ENCODE data around the gene TBC1D22A.

DNA sequence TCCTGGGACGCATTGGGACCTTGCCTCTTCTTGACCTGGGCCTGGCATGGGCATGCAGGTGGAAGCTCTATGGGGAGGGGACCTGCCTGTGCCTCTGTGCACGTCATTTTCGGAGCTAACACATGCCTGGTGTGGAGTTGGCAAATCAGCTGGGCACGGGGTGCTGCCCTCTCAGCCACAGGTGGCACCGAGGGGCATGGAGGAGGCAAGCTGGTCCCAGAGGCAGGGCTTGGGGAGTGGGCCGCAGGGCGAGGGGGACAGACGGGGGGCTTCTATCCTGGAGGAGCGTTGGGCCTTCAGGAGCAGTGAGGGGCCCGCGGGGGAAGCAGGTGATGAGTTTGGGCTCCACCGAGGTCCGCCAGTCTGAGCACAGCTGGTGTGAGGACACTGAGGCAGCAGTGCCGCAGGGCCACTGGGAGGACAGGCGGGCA lies 362.0 kb downstream of the TBC1D22A start:
- TF ChIP-seq, protein P1, sequence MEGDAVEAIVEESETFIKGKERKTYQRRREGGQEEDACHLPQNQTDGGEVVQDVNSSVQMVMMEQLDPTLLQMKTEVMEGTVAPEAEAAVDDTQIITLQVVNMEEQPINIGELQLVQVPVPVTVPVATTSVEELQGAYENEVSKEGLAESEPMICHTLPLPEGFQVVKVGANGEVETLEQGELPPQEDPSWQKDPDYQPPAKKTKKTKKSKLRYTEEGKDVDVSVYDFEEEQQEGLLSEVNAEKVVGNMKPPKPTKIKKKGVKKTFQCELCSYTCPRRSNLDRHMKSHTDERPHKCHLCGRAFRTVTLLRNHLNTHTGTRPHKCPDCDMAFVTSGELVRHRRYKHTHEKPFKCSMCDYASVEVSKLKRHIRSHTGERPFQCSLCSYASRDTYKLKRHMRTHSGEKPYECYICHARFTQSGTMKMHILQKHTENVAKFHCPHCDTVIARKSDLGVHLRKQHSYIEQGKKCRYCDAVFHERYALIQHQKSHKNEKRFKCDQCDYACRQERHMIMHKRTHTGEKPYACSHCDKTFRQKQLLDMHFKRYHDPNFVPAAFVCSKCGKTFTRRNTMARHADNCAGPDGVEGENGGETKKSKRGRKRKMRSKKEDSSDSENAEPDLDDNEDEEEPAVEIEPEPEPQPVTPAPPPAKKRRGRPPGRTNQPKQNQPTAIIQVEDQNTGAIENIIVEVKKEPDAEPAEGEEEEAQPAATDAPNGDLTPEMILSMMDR (IDR thresholded peaks at IDR 0.05) = no peak
- TF ChIP-seq POLR2A (IDR thresholded peaks at IDR 0.05) = no peak

All from transverse colon (tissue), 3 donors.